Glutamatergic neuron (in vitro differentiated cells): ENCODE data around the gene CTCF. TPM values are rescaled to one million over a fixed set of nuclear protein-coding genes. Genes with fewer than 3 reads are reported as not detected.

Source experiments
- DNase-seq: peaks from one replicate; pipeline ENCODE4 v3.0.0; 2022
- H3K27ac Mint-ChIP-seq: one replicate; pipeline ENCODE4 v1.8.0; 2020; ENCODE audit warnings: mild to moderate bottlenecking, mixed read lengths, inconsistent platforms; ENCODE audit not compliant: unreplicated experiment
- H3K27me3 Mint-ChIP-seq: one replicate; pipeline ENCODE4 v1.8.0; 2020; ENCODE audit warnings: mild to moderate bottlenecking, moderate library complexity, mixed read lengths, inconsistent platforms; ENCODE audit not compliant: unreplicated experiment
- H3K36me3 Mint-ChIP-seq: one replicate; pipeline ENCODE4 v1.8.0; 2020; ENCODE audit warnings: mild to moderate bottlenecking, mixed read lengths, inconsistent platforms; ENCODE audit not compliant: unreplicated experiment
- H3K4me1 Mint-ChIP-seq: one replicate; pipeline ENCODE4 v1.8.0; 2020; ENCODE audit warnings: mild to moderate bottlenecking, low read depth, mixed read lengths, inconsistent platforms; ENCODE audit not compliant: unreplicated experiment
- H3K4me3 Mint-ChIP-seq: one replicate; pipeline ENCODE4 v1.8.0; 2020; ENCODE audit warnings: mild to moderate bottlenecking, mixed read lengths, inconsistent platforms; ENCODE audit not compliant: unreplicated experiment
- H3K9me3 Mint-ChIP-seq: one replicate; pipeline ENCODE4 v1.8.0; 2020; ENCODE audit warnings: mild to moderate bottlenecking, moderate library complexity, mixed read lengths, inconsistent platforms; ENCODE audit not compliant: unreplicated experiment
- CTCF ChIP-seq: fragments of 200-600 bp; sonication (generic); IDR thresholded peaks from one replicate; pipeline ENCODE4 v1.5.0; 2021; ENCODE audit not compliant: partially characterized antibody, unreplicated experiment
- total RNA-seq: library from RNA; stranded (reverse); fragmentation: NEBNext Ultra II Directional; extraction: Animal tissue kit (Norgen Biotek cat#: 25700); gene quantifications from one replicate; pipeline ENCODE4 v1.2.1, GENCODE V29; 2021; ENCODE audit not compliant: unreplicated experiment

CTCF gene
- total RNA-seq, 1 donor from 2014 or later, result 42.8 TPM

GRCh38 chr16:67571464-67571863, 9.1 kb downstream of the CTCF start:
- H3K4me3 Mint-ChIP-seq, result no peak overlapping the region
- H3K36me3 Mint-ChIP-seq, result no peaks in the 10 kb centered on the region
- H3K27ac Mint-ChIP-seq, result no peak overlapping the region
- H3K4me1 Mint-ChIP-seq, result peaks cover 2% of the 10 kb centered on the region
- DNase-seq, result no peak
- no peak for TF ChIP-seq CTCF
- no peaks in the 10 kb centered on the region for H3K9me3 Mint-ChIP-seq
- peaks cover 2% of the 10 kb centered on the region for H3K27me3 Mint-ChIP-seq

GRCh38 chr16:67571981-67572431, 9.7 kb downstream of the CTCF start:
- no peak for DNase-seq
- Mint-ChIP-seq H3K27me3 (peaks cover 2% of the 10 kb centered on the region), H3K4me3 (no peak overlapping the region), H3K36me3 (no peaks in the 10 kb centered on the region), H3K27ac (no peak overlapping the region), H3K9me3 (no peaks in the 10 kb centered on the region), H3K4me1 (peaks cover 2% of the 10 kb centered on the region)
- TF ChIP-seq CTCF, result no peak

- DNase-seq, result no peak
- H3K4me1 Mint-ChIP-seq, result no peaks in the 10 kb centered on the region
- peaks cover 3% of the 10 kb centered on the region for H3K9me3 Mint-ChIP-seq
- no peak overlapping the region for H3K4me3 Mint-ChIP-seq
- peaks cover 7% of the 10 kb centered on the region for H3K27me3 Mint-ChIP-seq
- no peak overlapping the region for H3K27ac Mint-ChIP-seq
- TF ChIP-seq CTCF, result no peak
- no peaks in the 10 kb centered on the region for H3K36me3 Mint-ChIP-seq
These were observed 17.4 kb downstream of the CTCF start for GRCh38 chr16:67579686-67580085.

GRCh38 chr16:67580202-67580601, 17.9 kb downstream of the CTCF start:
- peaks cover 7% of the 10 kb centered on the region for H3K27me3 Mint-ChIP-seq
- no peak for DNase-seq
- H3K4me1 Mint-ChIP-seq, result no peaks in the 10 kb centered on the region
- no peak overlapping the region for H3K27ac Mint-ChIP-seq
- no peaks in the 10 kb centered on the region for H3K36me3 Mint-ChIP-seq
- no peak overlapping the region for H3K4me3 Mint-ChIP-seq
- H3K9me3 Mint-ChIP-seq, result peaks cover 3% of the 10 kb centered on the region
- TF ChIP-seq CTCF, result no peak

- Mint-ChIP-seq H3K4me3 (no peak overlapping the region), H3K36me3 (no peaks in the 10 kb centered on the region), H3K9me3 (no peaks in the 10 kb centered on the region), H3K4me1 (peaks cover 8% of the 10 kb centered on the region), H3K27me3 (no peaks in the 10 kb centered on the region), H3K27ac (no peak overlapping the region)
- DNase-seq, result no peak
- TF ChIP-seq CTCF, result no peak
These were observed 31.0 kb downstream of the CTCF start for GRCh38 chr16:67593288-67593687.
